Memory B cell (primary cell): ENCODE results near the gene CTDSPL.

Experiments used
- ATAC-seq: fragments of 150-1000 bp; cut with Tn5 transposase; 2 replicates; pipeline ENCODE4 v1.10.0; 2021; ENCODE audit warnings: low read depth, mild to moderate bottlenecking, moderate library complexity
- DNase-seq, 2 donors: peaks; one replicate each; pipeline ENCODE4 v3.0.0; 2022; ENCODE audit warnings: low spot score in 2 of 2
- H3K27ac Mint-ChIP-seq: one replicate; pipeline ENCODE4 v1.8.0; 2022; ENCODE audit warnings: mild to moderate bottlenecking, moderate library complexity, mixed read lengths
- H3K27me3 Mint-ChIP-seq: one replicate; pipeline ENCODE4 v1.8.0; 2022; ENCODE audit warnings: mixed read lengths
- H3K36me3 Mint-ChIP-seq: one replicate; pipeline ENCODE4 v1.8.0; 2022; ENCODE audit warnings: mild to moderate bottlenecking, mixed read lengths
- H3K4me1 Mint-ChIP-seq: one replicate; pipeline ENCODE4 v1.8.0; 2022; ENCODE audit warnings: mixed read lengths
- H3K4me3 Mint-ChIP-seq: one replicate; pipeline ENCODE4 v1.8.0; 2022; ENCODE audit warnings: mild to moderate bottlenecking, moderate library complexity, mixed read lengths
- H3K9me3 Mint-ChIP-seq: one replicate; pipeline ENCODE4 v1.8.0; 2022; ENCODE audit warnings: mixed read lengths

CTDSPL gene

GRCh38 chr3:37905987-37906674 lies 44.5 kb downstream of the CTDSPL start:
- Mint-ChIP-seq H3K27ac (no peak overlapping the region), H3K27me3 (peaks cover 16% of the 10 kb centered on the region), H3K4me3 (no peak overlapping the region), H3K36me3 (no peaks in the 10 kb centered on the region), H3K9me3 (no peaks in the 10 kb centered on the region), H3K4me1 (no peaks in the 10 kb centered on the region)
- ATAC-seq, result no peak
- no peak for DNase-seq

- Mint-ChIP-seq H3K4me3 (no peak overlapping the region), H3K9me3 (no peaks in the 10 kb centered on the region), H3K27me3 (peaks cover 16% of the 10 kb centered on the region), H3K27ac (no peak overlapping the region), H3K4me1 (no peaks in the 10 kb centered on the region), H3K36me3 (no peaks in the 10 kb centered on the region)
- ATAC-seq, result no peak
- DNase-seq, result no peak
Measured at GRCh38 chr3:37906734-37907282, 45.1 kb downstream of the CTDSPL start.

DNA sequence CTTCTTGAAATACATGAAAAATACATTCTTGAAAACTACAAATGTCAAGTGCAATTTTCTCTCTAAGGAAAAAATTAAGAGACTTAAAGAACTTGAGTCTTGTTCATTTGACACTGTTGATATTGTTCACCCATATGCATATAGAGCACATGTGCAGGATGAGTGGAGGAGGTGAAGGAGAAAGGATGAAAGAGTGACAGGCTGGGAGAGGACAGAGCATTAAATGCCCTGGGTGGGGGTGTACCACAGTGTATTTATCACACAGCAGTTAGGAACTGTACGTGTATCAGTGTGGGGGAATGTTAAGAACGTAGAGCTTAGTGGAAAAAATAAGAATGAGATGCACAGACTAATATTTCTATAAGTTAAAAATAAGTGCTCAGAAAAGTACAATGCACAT lies 45.7 kb downstream of the CTDSPL start:
- Mint-ChIP-seq H3K4me3 (no peak overlapping the region), H3K36me3 (no peaks in the 10 kb centered on the region), H3K27ac (no peak overlapping the region), H3K9me3 (no peaks in the 10 kb centered on the region), H3K27me3 (peaks cover 16% of the 10 kb centered on the region), H3K4me1 (no peaks in the 10 kb centered on the region)
- ATAC-seq (no peak), DNase-seq (no peak)

DNA sequence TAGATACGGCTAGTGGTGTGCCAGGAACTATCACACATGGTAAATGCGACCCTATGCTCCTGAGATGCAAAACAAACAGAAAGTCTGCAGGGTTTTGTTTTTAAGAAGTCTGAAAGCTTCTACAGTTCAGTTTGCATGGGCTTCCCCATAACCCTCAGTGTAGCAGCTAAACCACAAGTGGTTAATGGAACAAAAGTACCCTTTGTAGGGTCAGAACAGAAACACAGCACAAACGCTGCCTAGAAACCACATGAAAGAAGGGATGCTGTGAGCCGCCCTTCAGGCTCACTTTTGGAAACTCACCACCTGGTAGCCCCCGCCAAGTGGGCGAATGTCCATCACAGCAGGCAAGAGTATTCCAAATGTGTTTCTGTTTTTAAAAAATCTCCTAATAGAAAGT lies 46.2 kb downstream of the CTDSPL start:
- DNase-seq, result no peak
- Mint-ChIP-seq H3K9me3 (no peaks in the 10 kb centered on the region), H3K27me3 (peaks cover 14% of the 10 kb centered on the region), H3K4me1 (no peaks in the 10 kb centered on the region), H3K4me3 (no peak overlapping the region), H3K36me3 (no peaks in the 10 kb centered on the region), H3K27ac (no peak overlapping the region)
- ATAC-seq, result no peak

- DNase-seq (no peak), ATAC-seq (no peak)
- Mint-ChIP-seq H3K4me3 (no peak overlapping the region), H3K4me1 (no peaks in the 10 kb centered on the region), H3K9me3 (no peaks in the 10 kb centered on the region), H3K36me3 (no peaks in the 10 kb centered on the region), H3K27ac (no peak overlapping the region), H3K27me3 (peaks cover 14% of the 10 kb centered on the region)
Measured at GRCh38 chr3:37909067-37909911, 47.6 kb downstream of the CTDSPL start.

GRCh38 chr3:37910671-37911400 lies 49.2 kb downstream of the CTDSPL start:
- H3K4me3 Mint-ChIP-seq, result no peak overlapping the region
- H3K9me3 Mint-ChIP-seq, result peaks cover 2% of the 10 kb centered on the region
- H3K27ac Mint-ChIP-seq, result no peak overlapping the region
- H3K36me3 Mint-ChIP-seq, result no peaks in the 10 kb centered on the region
- ATAC-seq (no peak), DNase-seq (no peak)
- H3K27me3 Mint-ChIP-seq, result peaks cover 10% of the 10 kb centered on the region
- no peaks in the 10 kb centered on the region for H3K4me1 Mint-ChIP-seq

- Mint-ChIP-seq H3K27me3 (peaks cover 4% of the 10 kb centered on the region), H3K4me1 (no peaks in the 10 kb centered on the region), H3K36me3 (no peaks in the 10 kb centered on the region), H3K9me3 (peaks cover 2% of the 10 kb centered on the region), H3K27ac (no peak overlapping the region), H3K4me3 (no peak overlapping the region)
- no peak for ATAC-seq
- DNase-seq, result no peak
Measured at GRCh38 chr3:37912052-37912733, 50.5 kb downstream of the CTDSPL start.

DNA sequence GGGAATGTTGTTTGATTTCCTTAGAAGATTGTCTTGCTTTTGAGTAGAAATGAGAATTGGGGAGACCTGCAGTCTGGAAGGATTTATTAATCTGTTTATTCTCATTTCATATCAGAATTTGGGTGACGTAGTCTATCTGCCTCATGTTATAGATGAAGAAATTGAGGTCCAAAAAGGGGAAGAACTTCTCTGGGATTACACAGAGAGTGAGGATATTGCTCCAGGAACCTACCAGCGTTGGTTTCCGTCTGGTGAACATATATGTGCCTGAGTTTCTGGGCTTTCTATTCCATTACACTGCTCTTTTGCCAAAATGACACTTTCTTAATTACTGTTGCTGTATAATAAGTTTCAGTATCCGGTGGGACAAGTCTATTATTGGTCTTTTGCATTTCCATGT lies 51.8 kb downstream of the CTDSPL start:
- Mint-ChIP-seq H3K4me3 (no peak overlapping the region), H3K27me3 (peaks cover 2% of the 10 kb centered on the region), H3K36me3 (no peaks in the 10 kb centered on the region), H3K27ac (no peak overlapping the region), H3K4me1 (no peaks in the 10 kb centered on the region), H3K9me3 (peaks cover 2% of the 10 kb centered on the region)
- no peak for ATAC-seq
- no peak for DNase-seq

GRCh38 chr3:37916685-37917084 lies 55.0 kb downstream of the CTDSPL start:
- H3K36me3 Mint-ChIP-seq, result no peaks in the 10 kb centered on the region
- DNase-seq (no peak), ATAC-seq (no peak)
- H3K4me1 Mint-ChIP-seq, result no peaks in the 10 kb centered on the region
- peaks cover 2% of the 10 kb centered on the region for H3K9me3 Mint-ChIP-seq
- no peak overlapping the region for H3K4me3 Mint-ChIP-seq
- H3K27me3 Mint-ChIP-seq, result no peaks in the 10 kb centered on the region
- no peak overlapping the region for H3K27ac Mint-ChIP-seq

DNA sequence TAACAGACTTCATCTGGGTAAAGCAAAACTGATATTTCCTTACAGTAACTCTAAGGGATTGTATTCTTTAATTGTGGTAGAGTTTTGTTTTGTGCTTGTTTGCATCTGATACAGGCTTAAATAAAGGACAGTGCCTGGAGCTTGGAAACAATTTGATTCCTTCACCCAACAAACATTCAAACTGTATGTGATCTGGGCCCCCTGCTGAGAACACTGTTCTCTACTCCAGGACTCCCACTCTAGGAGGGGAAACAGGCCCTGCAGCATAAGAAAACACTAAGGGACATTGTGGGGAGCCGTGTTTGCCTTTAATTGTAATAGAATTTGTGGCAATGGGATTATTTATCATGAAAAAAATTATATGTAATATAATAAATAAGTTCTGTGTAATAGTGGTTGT lies 56.9 kb downstream of the CTDSPL start:
- DNase-seq, result no peak
- no peak overlapping the region for H3K27ac Mint-ChIP-seq
- H3K27me3 Mint-ChIP-seq, result no peaks in the 10 kb centered on the region
- no peaks in the 10 kb centered on the region for H3K4me1 Mint-ChIP-seq
- H3K36me3 Mint-ChIP-seq, result no peaks in the 10 kb centered on the region
- H3K9me3 Mint-ChIP-seq, result peaks cover 2% of the 10 kb centered on the region
- ATAC-seq, result no peak
- no peak overlapping the region for H3K4me3 Mint-ChIP-seq

DNA sequence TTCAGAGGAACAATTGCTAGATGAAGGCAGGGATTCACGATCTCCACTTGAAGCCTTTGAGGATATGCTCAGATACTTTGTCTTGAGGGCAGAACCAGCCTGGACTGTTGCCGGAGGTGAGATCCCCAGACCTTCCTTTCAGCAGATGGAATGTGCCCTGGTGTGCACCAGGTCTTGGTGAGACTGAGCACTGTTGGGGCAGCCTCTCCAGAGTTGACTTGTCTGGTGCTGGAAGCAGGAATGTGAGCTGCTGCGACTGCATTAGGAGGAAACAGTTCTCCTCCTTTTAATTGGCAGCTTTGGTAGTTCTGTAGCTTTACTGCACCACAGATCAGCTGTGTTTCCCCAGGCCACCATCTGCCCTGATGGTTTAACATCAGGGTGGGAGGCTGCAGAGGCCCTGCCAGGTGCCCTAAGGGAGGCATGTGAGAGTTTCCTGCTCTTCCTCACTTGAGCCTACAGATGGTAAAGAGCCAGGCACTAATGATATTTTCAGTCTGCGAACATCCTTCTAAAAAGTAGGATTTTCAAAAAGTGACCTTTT lies 58.5 kb downstream of the CTDSPL start:
- H3K4me3 Mint-ChIP-seq, result no peak overlapping the region
- no peaks in the 10 kb centered on the region for H3K27me3 Mint-ChIP-seq
- DNase-seq, result no peak
- no peaks in the 10 kb centered on the region for H3K36me3 Mint-ChIP-seq
- no peak overlapping the region for H3K27ac Mint-ChIP-seq
- peaks cover 1% of the 10 kb centered on the region for H3K9me3 Mint-ChIP-seq
- no peak for ATAC-seq
- H3K4me1 Mint-ChIP-seq, result no peaks in the 10 kb centered on the region

- DNase-seq, result no peak
- ATAC-seq, result no peak
- Mint-ChIP-seq H3K27ac (no peak overlapping the region), H3K36me3 (no peaks in the 10 kb centered on the region), H3K4me3 (no peak overlapping the region), H3K27me3 (no peaks in the 10 kb centered on the region), H3K4me1 (no peaks in the 10 kb centered on the region), H3K9me3 (no peaks in the 10 kb centered on the region)
Measured at GRCh38 chr3:37921025-37921424, 59.3 kb downstream of the CTDSPL start.

DNA sequence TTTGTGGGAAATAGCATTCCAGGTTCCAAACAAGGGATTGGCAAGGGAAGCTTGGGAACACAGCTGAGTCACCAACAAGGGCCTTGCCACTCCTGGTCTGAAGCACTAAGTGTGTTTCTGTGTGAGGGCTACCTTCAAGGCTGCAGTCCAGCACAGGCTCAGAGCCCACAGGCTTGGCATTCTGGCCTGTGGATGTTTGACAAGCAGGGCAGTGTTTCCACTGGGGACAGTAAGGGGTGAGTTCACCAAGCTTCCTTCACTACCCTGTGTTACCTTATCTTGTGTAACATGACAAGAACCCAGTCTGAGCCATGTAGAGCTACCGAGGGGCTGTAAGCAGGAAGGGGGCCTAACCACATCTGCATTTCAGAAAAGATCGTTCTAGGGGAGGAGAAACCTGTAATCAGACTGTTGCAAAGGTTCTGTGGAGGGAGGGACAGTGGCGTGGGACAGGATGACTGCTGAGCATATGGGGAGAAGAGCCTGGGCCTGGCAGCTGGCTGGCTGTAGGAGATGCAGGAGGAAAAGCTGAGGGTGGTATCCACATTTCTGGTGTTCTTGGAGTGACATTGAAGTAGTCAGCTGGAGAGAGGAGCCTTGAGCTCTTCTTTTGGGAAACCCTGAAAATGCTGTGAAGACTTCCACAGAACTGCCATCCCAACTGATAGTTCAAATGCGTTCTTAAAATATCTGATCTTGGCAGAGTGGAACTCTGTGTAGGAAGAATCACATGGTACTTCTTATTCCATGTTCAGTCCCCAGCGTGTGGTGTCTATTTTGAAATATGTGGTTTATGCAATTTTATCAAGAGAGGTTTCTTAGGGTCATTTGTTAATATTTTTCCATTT lies 61.3 kb downstream of the CTDSPL start:
- Mint-ChIP-seq H3K9me3 (no peaks in the 10 kb centered on the region), H3K27ac (no peak overlapping the region), H3K4me1 (no peaks in the 10 kb centered on the region), H3K27me3 (no peaks in the 10 kb centered on the region), H3K4me3 (no peak overlapping the region), H3K36me3 (no peaks in the 10 kb centered on the region)
- ATAC-seq, result no peak
- no peak for DNase-seq
